Activated effector memory CD4-positive, alpha-beta T cell treated with anti-CD3 and anti-CD28 coated beads, Interleukin-2, amount 50 U/mL, for 16 hours (primary cell): ENCODE data around the gene MORC2.

Experiments used
- DNase-seq: peaks from one replicate; pipeline ENCODE4 v3.0.0-alpha.2; 2020

MORC2 gene

DNA sequence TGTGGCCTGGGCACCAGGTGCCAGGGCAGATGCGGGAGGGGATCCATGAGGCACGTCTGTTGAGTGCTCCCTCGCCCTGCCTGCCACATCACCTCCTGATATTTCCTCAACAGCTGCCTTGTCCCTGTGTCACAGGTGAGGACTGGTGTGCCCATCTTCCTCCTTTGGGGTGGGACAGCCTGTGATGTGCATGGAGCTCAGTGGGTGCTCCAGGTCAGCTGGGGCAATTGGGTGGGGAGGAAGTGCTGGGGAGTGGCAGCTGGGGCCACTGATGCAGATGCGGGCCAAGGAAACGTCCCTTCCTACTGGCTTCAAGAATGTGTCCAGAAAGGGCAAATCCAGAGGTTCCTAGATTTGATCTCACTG is 83.6 kb downstream of the MORC2 start:
- no peak for DNase-seq

DNA sequence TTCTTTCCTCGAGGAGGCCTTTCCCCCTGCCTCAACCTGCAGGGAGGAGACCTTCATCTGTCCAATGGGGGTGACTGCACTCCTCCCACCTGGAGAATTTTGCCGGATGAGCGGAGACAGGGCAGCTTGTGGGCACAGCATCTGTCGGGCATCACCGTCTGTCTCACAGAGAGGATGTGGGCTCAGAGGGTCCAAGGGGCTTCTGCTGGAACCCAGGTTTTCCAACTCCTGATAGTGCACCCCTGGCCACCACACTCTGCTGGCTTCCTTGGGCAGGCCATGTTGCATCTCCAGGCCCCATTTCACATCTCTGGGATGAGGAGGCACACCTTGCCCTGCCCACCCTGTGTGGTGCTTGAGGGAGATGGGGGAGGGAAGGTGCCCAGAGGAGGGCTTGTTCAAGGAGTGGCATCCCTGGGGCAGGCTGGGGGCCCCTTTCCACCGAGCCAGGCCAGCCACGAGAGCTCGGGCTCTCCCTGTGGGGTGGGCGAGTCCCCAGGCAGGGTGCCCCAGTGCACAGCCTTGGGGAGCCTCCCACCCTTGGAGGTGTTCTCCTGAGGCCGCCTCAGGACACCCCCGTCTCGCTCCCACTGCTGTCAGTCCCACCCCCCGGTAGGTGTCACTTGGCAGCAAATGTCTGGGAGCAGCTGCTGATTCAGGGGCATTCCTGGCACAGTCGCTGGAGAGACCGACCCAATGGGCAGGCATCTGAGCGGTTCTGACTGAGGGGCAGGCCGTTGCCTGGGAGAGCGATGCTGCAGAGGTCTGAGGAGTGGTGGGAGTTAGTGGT is 84.2 kb downstream of the MORC2 start:
- DNase-seq, result no peak

DNA sequence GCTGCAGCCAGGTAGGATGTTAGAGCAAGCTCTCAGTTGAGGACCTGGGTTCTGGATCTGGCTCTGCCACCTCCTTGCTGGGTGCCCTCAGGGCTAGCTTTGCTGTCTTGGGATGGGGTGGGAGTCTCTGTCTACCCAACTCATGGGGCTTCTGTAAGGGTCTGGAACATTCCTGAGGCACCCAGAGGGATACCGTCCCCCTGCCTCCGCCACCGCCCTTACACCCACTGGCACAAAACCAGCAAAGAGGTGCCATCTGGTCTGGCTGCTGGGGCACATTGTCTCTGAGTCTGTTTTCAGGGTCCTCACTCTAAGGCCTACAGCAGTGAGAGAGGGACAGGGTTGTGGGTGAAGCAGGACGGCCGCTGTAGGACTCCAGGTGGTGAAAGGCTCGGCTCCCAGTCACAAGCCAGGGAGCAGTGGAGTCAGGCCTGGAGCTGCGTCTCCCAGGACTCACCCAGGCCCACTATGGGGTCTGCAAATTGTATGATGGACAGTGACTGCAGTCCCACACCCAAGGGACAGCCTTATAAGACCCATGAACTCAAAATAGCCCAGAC is 84.9 kb downstream of the MORC2 start:
- DNase-seq, result no peak

DNA sequence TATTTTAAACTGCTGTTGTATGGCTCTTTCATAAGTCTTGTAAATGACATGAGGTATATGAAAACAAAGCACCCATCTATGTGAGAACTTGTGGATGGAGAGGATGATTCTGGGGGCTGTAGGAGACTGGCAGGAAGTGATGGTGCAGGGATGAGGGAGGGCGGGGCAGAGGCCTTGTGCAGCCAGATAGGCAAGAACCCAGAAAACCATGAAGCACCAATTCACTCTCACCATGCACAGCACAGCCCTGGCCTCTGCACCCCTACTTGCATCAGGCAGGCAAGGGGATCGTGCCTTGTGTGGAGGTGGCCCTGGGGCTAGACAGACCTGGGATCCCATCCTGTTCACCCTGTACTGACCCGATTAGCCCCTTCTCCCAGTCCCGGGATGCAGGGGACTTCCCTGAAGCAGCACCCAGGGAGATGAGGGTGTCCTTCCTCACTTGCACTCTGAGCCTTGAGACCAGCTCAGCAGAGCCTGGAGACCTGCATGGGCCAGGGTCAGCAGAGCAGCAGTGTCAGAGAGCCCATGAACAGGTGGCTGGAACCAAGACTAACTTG is 85.5 kb downstream of the MORC2 start:
- DNase-seq, result no peak

DNA sequence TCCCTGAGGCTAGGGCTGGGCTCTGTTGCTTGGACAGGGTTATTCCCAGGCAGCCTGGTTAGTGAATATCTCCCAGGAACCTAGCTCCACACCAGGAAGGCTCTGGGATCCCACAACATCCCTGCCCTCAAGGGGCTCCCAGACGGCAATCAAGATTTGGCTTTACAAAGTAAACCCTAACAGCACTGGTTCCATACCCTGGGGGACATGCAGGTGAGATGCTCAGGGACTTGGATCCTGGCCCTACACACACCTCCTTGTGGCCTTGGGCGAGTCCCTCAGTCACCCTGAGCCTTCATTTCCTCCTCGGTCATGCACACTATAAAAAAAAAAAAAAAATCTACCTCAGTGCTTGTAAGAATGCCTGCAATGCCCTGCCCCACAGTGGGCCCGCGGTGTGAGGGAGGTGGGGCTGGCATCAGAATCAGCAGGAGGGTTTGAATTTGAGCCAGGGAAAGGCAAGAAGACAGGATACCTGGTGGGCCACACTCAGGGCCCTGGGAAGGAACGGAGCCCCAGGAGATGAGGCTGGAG is 86.3 kb downstream of the MORC2 start:
- no peak for DNase-seq

DNA sequence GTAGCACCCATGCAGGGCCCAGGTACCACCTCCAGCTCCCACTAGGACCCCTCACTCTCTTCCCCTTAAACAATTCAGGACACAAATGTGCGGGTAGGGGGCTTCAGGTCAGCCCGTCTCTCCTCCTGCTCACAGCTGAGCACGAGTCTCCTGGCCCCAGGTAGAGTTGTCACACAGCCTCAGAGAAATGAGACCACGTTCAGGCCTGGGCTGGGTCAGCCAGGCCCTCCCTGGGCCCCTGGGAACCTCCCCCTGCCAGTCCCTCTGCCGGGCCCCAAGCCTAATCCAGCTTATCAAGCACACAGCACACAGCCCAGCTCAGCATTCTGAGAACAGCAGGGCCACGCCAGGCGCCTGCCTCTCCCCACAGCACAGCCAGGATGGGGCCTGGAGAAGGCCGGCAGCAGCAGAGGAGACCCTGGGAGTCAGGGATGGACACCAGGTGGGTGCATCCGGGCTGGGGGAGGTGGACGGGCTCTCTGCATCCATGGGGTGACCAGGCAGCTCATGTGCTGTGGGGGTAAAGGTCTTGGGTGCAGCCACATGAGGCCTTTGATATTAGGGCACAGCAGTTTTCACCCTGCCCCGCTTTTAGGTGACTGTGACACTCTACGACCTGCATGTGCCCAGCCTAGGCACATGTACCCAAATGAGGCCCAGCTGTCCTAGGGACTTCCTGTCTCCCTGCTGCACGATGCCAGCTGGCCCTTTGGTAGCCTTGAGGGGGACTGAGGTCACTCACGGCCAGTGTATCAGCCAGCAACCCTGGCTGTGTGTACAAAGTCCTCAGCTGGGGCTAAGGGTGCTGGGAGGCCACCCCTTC is 87.0 kb downstream of the MORC2 start:
- DNase-seq, result no peak

DNA sequence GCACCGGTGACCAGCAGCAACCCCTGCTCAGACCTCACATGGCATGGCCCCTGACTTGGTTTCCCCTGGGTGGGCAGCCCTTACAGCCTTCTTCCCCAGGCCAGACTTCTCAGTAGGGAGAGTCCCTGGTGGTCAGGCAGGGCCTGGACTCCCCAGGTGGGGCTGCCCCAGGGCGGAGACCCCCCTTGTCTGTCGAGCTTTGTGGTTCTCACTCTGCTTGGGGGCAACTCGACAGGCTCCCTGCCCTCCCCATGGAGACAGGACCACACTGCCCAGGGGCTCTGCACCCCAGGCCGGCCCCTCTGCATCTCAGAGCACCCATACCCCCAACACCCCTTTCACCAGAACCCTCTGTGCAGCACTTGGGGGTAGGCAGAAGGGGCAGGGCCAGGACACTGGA is 87.7 kb downstream of the MORC2 start:
- no peak for DNase-seq

DNA sequence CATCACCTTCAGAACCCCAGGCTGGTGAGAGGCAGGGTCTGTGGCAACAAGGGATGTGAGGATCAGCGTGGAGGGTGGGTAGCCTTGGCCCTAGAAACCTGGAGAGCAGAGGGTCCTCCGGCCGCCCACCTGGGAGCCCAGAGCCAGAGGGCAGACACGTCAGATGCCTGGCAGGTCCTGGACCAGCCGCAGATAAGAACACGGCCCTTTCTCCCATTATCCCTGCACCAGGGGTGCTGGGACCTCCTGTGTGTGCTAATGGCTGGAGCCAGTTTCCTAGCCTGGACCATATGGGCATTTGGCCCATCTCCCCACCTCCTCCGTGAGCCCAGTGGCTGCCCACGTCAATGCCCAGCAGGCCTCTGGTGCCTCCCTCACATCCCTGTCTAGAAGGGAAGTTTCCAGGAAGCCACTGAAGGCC is 88.4 kb downstream of the MORC2 start:
- no peak for DNase-seq

DNA sequence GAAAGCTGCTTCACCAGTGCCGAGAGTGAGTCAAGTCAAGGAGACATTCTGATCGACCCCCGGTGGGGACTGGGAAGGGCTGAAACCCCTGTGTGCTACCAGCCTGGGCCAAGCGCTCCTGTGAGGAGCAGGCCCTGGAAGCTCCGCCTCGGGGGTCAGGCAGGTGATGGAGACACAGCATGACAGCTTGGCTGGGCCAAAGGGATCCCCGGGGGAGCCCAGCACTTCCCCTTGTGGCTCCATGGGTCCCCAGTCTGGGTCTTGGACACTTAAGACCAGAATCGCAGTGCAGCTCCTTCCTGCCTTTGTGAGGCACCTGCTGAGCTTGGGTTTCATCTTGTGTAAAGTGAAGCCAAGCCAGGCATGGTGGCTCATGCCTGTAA is 89.2 kb downstream of the MORC2 start:
- no peak for DNase-seq

DNA sequence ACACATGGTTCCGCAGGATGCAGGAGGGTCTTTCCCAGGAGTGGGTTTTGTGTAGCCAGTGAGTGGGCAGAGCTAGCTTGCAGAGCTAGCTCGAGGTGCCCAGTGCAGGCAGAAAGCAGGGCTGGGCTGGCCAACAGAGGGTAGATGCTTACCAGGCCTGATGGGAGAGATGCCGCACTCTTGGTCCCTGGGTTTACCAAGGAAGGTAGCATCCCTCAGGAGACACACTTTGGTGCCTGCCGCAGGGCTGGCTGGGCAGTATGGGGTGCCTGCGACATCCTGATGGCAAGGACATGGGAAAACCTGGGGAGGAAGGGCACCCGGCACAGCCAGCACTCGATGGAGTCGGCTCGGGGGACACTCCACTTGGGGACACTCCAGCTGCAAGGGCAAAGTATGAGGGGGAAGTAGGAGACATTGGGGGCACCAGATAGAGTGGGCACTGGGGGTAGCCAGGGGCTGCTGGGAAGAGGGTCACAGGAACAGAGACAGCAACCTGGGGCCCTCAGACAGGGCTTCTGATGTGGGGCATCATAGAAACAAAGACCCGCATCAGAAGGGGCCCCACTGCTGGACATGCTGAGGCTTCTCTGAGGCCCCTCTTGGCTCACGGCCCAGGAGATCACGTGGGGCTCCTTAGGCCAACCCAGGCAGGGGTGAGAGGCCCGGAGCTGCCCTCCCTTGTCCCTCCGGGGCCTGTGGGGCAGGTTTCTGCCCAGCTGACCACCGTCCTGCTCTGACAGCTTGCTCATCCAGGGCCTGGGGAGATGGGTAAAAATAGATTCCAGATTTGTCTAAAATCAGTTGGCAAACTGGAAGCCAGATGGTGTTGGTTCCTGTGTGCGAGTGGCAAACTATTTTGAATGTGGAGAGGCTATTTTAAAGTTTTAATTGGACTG is 89.8 kb downstream of the MORC2 start:
- no peak for DNase-seq

DNA sequence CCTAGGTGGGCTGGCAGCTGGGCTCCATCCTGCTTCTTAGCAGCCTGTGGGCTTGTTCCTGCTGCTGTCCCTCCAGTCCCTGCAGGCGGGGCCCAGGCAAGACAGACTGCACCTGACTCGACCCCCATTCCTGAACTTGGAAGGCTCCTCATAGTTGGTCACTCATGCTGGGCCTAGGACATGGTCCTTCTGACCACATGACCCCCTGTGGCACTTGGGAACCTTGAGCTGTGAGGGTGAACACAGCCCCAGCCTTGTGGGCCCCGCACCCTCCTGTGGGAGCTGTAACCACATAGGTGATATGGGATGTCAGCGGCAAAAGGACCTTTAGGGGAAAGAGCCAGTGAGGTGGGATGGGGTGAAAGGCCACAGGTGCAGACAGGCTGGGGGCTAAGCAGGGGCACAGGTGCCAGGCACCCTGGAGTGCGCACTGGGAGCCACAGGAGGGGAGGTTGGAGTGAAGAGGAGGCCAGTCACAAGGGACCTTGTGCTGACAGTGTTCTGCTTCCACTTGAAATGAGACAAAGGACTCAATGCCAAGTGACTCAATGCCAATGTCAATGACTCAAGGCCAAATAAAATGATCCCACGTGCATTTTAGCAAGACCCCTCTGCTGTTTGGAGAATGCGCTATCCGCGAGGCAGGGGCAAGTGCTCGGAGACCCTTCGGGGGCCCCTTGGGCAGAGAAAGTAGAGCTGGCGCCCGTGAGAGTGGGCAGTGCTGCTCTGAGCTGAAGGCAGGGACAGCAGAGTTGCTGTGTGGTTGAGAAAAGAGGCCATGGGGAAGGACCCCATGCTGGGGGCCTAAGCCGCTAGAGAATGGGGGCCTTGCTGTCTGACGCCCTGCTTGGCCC is 90.7 kb downstream of the MORC2 start:
- DNase-seq, result no peak

DNA sequence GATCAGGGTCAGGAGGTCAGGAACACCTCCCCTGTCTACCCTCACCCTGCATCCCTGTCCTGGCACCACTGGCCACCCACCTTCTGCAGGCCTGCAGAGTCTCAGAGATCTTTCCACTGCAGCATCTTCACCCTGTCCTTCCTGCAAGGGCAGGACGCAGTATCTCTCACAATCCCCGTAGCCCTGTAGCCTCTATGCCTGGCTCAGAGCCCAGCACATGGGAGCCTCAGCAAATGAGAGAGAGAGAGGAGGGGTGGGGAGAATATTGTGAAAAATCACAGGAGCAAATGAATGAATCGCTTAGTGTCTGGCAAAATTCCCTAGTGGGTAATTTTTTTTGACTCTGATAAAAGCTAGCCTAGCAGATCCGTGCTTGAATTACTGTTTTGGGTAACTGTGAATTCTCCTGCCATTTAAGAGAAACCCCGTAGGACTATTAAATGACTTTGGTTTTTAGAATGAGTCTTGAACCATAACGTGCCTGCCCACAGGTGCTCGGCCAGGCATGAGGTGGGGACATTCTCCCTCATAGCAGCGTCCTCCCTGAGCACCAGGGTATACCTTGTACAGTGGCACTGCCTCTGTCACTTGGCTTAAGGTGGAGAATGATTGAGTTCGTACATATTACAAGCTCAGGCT is 91.5 kb downstream of the MORC2 start:
- DNase-seq, result no peak

DNA sequence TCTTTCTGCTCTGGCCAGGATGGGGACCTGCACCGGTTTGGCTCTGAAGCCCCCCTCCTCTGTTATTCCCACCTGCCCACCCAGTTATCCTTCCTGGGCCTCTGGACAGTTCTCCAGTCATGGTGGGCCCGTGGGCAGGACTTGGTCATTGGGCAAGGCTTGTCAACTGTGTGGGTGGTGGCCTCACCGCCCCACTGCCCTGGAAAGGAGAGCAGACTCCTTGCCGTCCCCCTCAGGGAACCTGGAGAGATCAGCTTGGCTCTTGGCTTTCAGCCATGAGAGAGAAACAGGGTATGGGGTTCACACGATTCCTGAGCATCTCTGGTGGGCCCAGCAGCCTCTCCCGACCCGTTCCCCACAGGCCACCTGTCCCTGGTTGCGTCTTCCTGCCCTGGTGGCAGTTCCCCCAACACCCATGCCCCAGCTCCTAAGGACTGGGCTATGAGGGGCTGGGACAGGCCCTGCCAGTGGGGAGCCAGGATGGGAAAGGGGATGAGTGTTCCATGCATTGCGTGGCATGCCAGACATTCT is 92.3 kb downstream of the MORC2 start:
- peak; percentile 54 for DNase-seq

DNA sequence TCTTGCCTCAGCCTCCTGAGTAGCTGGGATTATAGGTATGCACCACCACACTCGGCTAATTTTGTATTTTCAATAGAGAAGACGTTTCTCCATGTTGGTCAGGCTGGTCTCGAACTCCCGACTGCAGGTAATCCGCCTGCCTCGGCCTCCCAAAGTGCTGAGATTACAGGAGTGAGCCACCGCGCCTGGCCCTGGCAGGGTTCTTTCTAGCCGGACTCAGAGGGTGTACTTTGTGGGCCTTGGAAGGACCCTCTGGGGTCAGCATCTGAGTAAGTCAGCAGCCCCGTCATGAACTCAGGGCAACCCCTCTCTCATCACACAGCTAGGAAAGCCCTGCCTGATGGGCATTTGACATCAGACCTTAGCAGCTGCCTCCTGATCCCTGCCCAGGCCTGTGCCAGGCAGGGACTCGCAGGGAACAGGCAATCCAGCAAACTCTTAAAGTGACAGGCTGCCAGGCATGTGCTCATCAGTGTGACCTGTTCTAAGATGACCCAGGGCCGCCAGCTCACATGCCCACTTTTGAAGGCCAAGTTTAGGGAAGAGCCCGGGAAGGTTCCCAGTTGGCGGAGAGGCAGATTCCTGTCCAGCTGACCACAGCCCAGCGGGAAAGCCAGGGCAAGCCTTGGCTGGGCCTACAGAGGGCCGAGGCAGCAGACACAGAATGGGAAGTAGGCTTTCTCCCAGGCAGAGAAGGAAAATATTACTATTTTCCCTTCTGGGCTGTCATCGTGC is 92.9 kb downstream of the MORC2 start:
- peak; percentile 28 for DNase-seq
